ENCODE measurements around the gene PAQR5. TPM values are rescaled to one million over a fixed set of nuclear protein-coding genes. Genes with fewer than 3 reads are reported as not detected.

PAQR5 gene
- total RNA-seq, 4 donors from 2014 or later = 0.27 to 2.6 (median 1.4) TPM

- H3K36me3 ChIP-seq = no peaks in the 10 kb centered on the region
- peaks cover 25% of the 10 kb centered on the region for H3K27me3 ChIP-seq
- 92 to 94% methylated on average over 4 to 5 of the region's 10 CpGs for WGBS, 2 donors (ENCODE audit: low coverage in 1 of 2)
- ATAC-seq = no peak
- H3K4me1 ChIP-seq = peaks cover 0 to 10% (median 2%) of the 10 kb centered on the region in 3 donors
- no peaks in the 10 kb centered on the region for H3K9me3 ChIP-seq
- no peak overlapping the region for H3K4me3 ChIP-seq
- TF ChIP-seq POLR2A (IDR thresholded peaks at IDR 0.05) (no peak), CTCF (IDR thresholded peaks at IDR 0.05) (no peak), EP300 (IDR thresholded peaks at IDR 0.05) (no peak), POLR2AphosphoS5 (IDR thresholded peaks at IDR 0.05) (no peak)
- no peak overlapping the region for H3K27ac ChIP-seq
Observed at GRCh38 chr15:69395460-69395859, 96.7 kb downstream of the PAQR5 start.

DNA sequence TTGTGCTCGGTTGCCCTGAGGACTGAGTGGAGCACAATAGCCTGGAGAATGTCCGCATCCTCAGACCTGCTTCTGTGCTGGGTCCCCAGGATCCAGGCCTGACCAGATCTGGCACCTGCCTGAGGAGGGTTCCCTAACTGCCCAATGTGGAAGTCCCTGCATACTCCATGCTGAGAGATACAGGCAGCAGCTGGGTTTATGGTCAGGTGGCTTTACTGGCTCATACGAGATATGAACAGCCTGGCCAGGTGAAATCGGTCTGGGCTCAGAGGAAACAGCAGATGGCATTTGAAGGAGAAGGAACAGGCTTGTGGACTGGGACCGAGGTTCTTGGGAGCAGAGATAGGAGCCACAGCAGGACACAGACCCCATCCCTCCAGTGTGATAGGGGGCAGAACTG, 97.3 kb downstream of the PAQR5 start:
- no peak for ATAC-seq
- no peak for TF ChIP-seq CTCF (IDR thresholded peaks at IDR 0.05)
- TF ChIP-seq POLR2A (IDR thresholded peaks at IDR 0.05) = no peak
- no peak for TF ChIP-seq EP300 (IDR thresholded peaks at IDR 0.05)
- TF ChIP-seq POLR2AphosphoS5 (IDR thresholded peaks at IDR 0.05) = no peak
- Histone ChIP-seq H3K9me3 (no peaks in the 10 kb centered on the region), H3K27ac (no peak overlapping the region), H3K36me3 (no peaks in the 10 kb centered on the region), H3K4me3 (no peak overlapping the region), H3K4me1 (peaks cover 0 to 10% (median 2%) of the 10 kb centered on the region in 3 donors), H3K27me3 (peaks cover 25% of the 10 kb centered on the region)
- WGBS, 2 donors (ENCODE audit: low coverage in 1 of 2) = 87 to 90% methylated on average over 2 to 3 of the region's 5 CpGs

DNA sequence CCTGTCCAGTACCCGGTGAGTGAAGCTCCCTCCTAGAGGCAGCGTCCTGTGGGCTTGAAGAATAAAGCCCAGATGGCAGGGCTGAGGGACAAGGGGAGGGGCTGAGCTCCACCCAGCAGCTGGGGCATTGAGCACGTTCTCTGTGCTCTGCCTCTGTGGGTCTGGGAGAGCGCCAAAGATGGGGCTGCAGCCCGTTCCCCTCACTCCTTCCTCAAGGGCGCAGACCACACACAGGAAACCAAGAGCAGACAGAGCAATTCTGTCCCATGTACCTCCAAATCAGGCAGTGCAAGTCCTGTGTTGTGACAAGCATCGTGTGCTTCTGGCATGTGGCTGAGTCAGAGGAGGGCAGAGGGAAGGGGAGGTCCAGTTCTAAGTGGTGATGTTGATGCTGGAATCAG, 99.8 kb downstream of the PAQR5 start:
- no peak overlapping the region for H3K4me3 ChIP-seq
- H3K4me1 ChIP-seq = peaks cover 0 to 10% (median 2%) of the 10 kb centered on the region in 3 donors
- H3K36me3 ChIP-seq = no peaks in the 10 kb centered on the region
- 67 to 74% methylated on average over 1 to 2 of the region's 7 CpGs for WGBS, 2 donors (ENCODE audit: low coverage in 1 of 2)
- ATAC-seq = no peak
- H3K27ac ChIP-seq = no peak overlapping the region
- peaks cover 18% of the 10 kb centered on the region for H3K27me3 ChIP-seq
- H3K9me3 ChIP-seq = no peaks in the 10 kb centered on the region
- TF ChIP-seq POLR2AphosphoS5 (IDR thresholded peaks at IDR 0.05) (no peak), EP300 (IDR thresholded peaks at IDR 0.05) (no peak), CTCF (IDR thresholded peaks at IDR 0.05) (no peak), POLR2A (IDR thresholded peaks at IDR 0.05) (no peak)

- TF ChIP-seq CTCF (IDR thresholded peaks at IDR 0.05) = no peak
- no peak for TF ChIP-seq EP300 (IDR thresholded peaks at IDR 0.05)
- no peak for TF ChIP-seq POLR2AphosphoS5 (IDR thresholded peaks at IDR 0.05)
- no peak for TF ChIP-seq POLR2A (IDR thresholded peaks at IDR 0.05)
- Histone ChIP-seq H3K9me3 (no peaks in the 10 kb centered on the region), H3K27ac (no peak overlapping the region), H3K27me3 (peaks cover 5% of the 10 kb centered on the region), H3K36me3 (no peaks in the 10 kb centered on the region), H3K4me1 (no peaks in the 10 kb centered on the region), H3K4me3 (no peak overlapping the region)
- 100% methylated on average over 1 of the region's 6 CpGs; no CpG with 5 or more reads in 1 of the 2 donors for WGBS, 2 donors (ENCODE audit: low coverage in 1 of 2)
- no peak for ATAC-seq
Observed at GRCh38 chr15:69400850-69401249, 102.1 kb downstream of the PAQR5 start.

DNA sequence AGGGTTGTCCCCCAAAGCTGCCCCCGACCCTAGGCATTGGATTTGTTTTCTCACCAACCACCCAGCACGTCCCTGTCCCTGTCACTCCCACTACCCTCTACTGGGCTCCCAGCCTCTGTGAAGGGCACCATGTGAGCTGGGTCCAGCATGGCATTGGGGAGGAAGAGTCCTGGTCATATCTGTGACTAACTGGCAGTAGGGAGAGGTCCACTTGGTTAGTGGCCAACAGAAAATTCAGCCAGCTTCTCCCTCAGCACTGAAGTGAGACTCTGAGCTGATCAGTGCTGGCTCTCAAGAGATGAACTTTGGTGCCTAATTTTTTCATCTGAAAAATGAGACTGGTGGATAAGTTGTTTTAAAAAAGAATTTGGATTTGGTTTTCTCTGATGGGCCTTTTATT, 104.1 kb downstream of the PAQR5 start:
- H3K27ac ChIP-seq = no peak overlapping the region
- no peak overlapping the region for H3K4me3 ChIP-seq
- WGBS, 2 donors (ENCODE audit: low coverage in 1 of 2) = 100% methylated on average over 1 of the region's 2 CpGs; no CpG with 5 or more reads in 1 of the 2 donors
- H3K9me3 ChIP-seq = no peaks in the 10 kb centered on the region
- TF ChIP-seq CTCF (IDR thresholded peaks at IDR 0.05) (no peak), POLR2AphosphoS5 (IDR thresholded peaks at IDR 0.05) (no peak), POLR2A (IDR thresholded peaks at IDR 0.05) (no peak), EP300 (IDR thresholded peaks at IDR 0.05) (no peak)
- H3K27me3 ChIP-seq = no peaks in the 10 kb centered on the region
- no peaks in the 10 kb centered on the region for H3K36me3 ChIP-seq
- ATAC-seq = no peak
- no peaks in the 10 kb centered on the region for H3K4me1 ChIP-seq

Measured in gastroesophageal sphincter (tissue), 4 donors.